Panc1 (cell line): ENCODE measurements around the gene QRICH1.

Experiments
- TF ChIP-seq, protein P1 (sequence below): fragments of 450-650 bp; IDR thresholded peaks from 2 replicates; pipeline ENCODE4 v1.5.1; 2017; ENCODE audit warnings: mild to moderate bottlenecking
- TF ChIP-seq, protein P2 (sequence below), 2 experiments: IDR thresholded peaks; 2 replicates each; pipeline ENCODE4 v1.6.1; 2011 to 2012; ENCODE audit warnings: low read depth in 2 of 2, control low read depth in 1 of 2, low read length in 1 of 2, mild to moderate bottlenecking in 1 of 2, moderate library complexity in 1 of 2; ENCODE audit not compliant: insufficient read depth in 1 of 2

DNA sequence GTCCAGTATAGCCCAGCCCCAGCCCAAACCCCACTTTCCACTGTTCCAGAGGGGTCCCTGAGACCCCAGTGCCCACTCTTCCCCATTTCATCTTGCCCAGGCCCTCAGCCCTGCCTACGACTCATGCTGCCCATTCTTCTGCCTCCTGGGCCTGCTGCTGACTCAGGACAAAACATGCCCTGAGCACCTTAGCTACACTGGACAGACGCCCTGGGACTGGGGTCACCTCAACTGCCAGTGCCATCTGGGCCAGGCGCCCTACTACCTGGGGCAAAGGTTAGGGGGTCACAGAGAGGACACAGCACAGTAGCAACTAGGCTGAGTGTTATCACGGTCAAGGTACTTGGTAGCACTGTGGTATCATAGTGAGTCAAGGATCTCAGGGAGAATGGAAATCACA is 41.6 kb upstream of the QRICH1 start:
- TF ChIP-seq, protein P1, sequence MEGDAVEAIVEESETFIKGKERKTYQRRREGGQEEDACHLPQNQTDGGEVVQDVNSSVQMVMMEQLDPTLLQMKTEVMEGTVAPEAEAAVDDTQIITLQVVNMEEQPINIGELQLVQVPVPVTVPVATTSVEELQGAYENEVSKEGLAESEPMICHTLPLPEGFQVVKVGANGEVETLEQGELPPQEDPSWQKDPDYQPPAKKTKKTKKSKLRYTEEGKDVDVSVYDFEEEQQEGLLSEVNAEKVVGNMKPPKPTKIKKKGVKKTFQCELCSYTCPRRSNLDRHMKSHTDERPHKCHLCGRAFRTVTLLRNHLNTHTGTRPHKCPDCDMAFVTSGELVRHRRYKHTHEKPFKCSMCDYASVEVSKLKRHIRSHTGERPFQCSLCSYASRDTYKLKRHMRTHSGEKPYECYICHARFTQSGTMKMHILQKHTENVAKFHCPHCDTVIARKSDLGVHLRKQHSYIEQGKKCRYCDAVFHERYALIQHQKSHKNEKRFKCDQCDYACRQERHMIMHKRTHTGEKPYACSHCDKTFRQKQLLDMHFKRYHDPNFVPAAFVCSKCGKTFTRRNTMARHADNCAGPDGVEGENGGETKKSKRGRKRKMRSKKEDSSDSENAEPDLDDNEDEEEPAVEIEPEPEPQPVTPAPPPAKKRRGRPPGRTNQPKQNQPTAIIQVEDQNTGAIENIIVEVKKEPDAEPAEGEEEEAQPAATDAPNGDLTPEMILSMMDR, result no peak
- TF ChIP-seq, protein P2, sequence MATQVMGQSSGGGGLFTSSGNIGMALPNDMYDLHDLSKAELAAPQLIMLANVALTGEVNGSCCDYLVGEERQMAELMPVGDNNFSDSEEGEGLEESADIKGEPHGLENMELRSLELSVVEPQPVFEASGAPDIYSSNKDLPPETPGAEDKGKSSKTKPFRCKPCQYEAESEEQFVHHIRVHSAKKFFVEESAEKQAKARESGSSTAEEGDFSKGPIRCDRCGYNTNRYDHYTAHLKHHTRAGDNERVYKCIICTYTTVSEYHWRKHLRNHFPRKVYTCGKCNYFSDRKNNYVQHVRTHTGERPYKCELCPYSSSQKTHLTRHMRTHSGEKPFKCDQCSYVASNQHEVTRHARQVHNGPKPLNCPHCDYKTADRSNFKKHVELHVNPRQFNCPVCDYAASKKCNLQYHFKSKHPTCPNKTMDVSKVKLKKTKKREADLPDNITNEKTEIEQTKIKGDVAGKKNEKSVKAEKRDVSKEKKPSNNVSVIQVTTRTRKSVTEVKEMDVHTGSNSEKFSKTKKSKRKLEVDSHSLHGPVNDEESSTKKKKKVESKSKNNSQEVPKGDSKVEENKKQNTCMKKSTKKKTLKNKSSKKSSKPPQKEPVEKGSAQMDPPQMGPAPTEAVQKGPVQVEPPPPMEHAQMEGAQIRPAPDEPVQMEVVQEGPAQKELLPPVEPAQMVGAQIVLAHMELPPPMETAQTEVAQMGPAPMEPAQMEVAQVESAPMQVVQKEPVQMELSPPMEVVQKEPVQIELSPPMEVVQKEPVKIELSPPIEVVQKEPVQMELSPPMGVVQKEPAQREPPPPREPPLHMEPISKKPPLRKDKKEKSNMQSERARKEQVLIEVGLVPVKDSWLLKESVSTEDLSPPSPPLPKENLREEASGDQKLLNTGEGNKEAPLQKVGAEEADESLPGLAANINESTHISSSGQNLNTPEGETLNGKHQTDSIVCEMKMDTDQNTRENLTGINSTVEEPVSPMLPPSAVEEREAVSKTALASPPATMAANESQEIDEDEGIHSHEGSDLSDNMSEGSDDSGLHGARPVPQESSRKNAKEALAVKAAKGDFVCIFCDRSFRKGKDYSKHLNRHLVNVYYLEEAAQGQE (IDR thresholded peaks at IDR 0.05; ENCODE audit: insufficient read depth in 1 of 2, low read depth in 2 of 2, low read length in 1 of 2), result no peak
